ENCODE measurements around the gene PHLPP1. TPM values are rescaled to one million over a fixed set of nuclear protein-coding genes. Genes with fewer than 3 reads are reported as not detected.

The PHLPP1 gene
- total RNA-seq, 1 experiment from 2014 or later: 39.9 TPM

DNA sequence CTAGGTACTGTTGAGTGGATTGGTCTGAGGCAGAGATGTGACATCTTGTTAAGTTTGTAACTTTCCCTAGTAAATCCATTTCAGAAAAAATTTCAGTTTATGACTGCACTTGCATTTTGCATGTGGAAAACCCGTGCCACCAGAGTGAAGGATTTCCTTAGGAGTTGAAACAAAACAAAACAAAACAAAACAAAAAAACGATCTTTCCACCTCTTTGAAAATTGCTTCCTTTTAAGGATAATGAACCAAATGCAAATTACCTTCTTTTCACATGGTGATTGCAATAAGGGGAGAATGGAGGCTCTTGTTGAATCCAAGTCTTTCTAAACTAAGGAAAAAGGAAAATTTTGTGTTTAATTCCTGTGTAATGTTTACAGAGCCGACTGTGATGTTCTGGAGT, 43.2 kb downstream of the PHLPP1 start:
- H2BK15ac ChIP-seq (ENCODE audit: low read depth, low read length): no peak overlapping the region
- no peak overlapping the region for H2BK20ac ChIP-seq (ENCODE audit: low read depth, low read length, poor library complexity, severe bottlenecking)
- no peak overlapping the region for H2AFZ ChIP-seq (ENCODE audit: low read length)
- peak overlapping the region; percentile 25 for H3K18ac ChIP-seq (ENCODE audit: insufficient read length, low read depth, low read length)
- H3K4ac ChIP-seq (ENCODE audit: low read depth, low read length): no peak overlapping the region; the same call in 1 of the 2 replicates
- H3T11ph ChIP-seq (ENCODE audit: low read length): peak overlapping the region; percentile 99
- no peaks in the 10 kb centered on the region for H3K27me3 Mint-ChIP-seq (ENCODE audit: low read depth)
- H2BK12ac ChIP-seq (ENCODE audit: insufficient read length, low read depth, low read length): no peak overlapping the region
- H3K27ac ChIP-seq (ENCODE audit: insufficient read length, low read depth, low read length): peak overlapping the region; percentile 93
- peaks cover 3% of the 10 kb centered on the region for H3K23me2 ChIP-seq (ENCODE audit: insufficient read length, low read depth, low read length, poor library complexity, severe bottlenecking)
- no peak overlapping the region for H3K23ac ChIP-seq (ENCODE audit: insufficient read length, low read depth, low read length)
- WGBS (ENCODE audit: extremely low coverage, insufficient read length, low lambda C conversion rate): no CpG with 5 or more reads among the region's 3 CpGs
- no peak overlapping the region for H2AK5ac ChIP-seq (ENCODE audit: insufficient read length, low read length)
- peaks cover 31% of the 10 kb centered on the region for H3K4me1 ChIP-seq (ENCODE audit: insufficient read depth, low read length)
- peak overlapping the region; percentile 34 to 68 for H3K4me3 Mint-ChIP-seq
- peak overlapping the region; percentile 47 for H3K9ac ChIP-seq (ENCODE audit: extremely low read depth, insufficient read length, low read length)
- no peaks in the 10 kb centered on the region for H3K9me3 Mint-ChIP-seq
- H4K91ac ChIP-seq (ENCODE audit: insufficient read length, low read depth, low read length): no peak overlapping the region
- peaks cover 3% of the 10 kb centered on the region for H3K79me1 ChIP-seq (ENCODE audit: insufficient read depth, low read depth, low read length, poor library complexity, severe bottlenecking)
- H3K36me3 Mint-ChIP-seq (ENCODE audit: insufficient read depth in 1 of 3, low read depth in 3 of 3): peaks cover 0 to 7% (median 7%) of the 10 kb centered on the region in 3 experiments; a peak in 4 of 7 replicates
- no peak for DNase-seq
- H4K8ac ChIP-seq (replicated peaks; ENCODE audit: insufficient read length, low read depth, low read length): no peak overlapping the region
- no peak overlapping the region for H3K56ac ChIP-seq (ENCODE audit: insufficient read length, low read depth, low read length)
- H3K27me3 ChIP-seq (ENCODE audit: insufficient read depth, low read length): no peaks in the 10 kb centered on the region
- H3K27ac Mint-ChIP-seq: peak overlapping the region; percentile 93 to 99 (median 96)
- peaks cover 2% of the 10 kb centered on the region for H4K20me1 ChIP-seq (ENCODE audit: control insufficient read depth, insufficient read depth, insufficient read length)
- H2BK5ac ChIP-seq (ENCODE audit: insufficient read length, low read length): no peak overlapping the region
- peaks cover 78 to 82% of the 10 kb centered on the region in 2 experiments for H3K4me1 Mint-ChIP-seq
- TF ChIP-seq CTCF (conservative IDR thresholded peaks at IDR 0.05): no peak
- H4K5ac ChIP-seq (ENCODE audit: insufficient read length, low read depth, low read length): no peak overlapping the region
- no peak overlapping the region for H2BK120ac ChIP-seq (ENCODE audit: low read depth, low read length, poor library complexity, severe bottlenecking)
- H3K4me2 ChIP-seq (ENCODE audit: insufficient read depth, insufficient read length, low read length): peak overlapping the region; percentile 54
- no peaks in the 10 kb centered on the region for H3K9me3 ChIP-seq (ENCODE audit: control insufficient read depth, low read depth, low read length)
- peaks cover 57% of the 10 kb centered on the region; the same call in 1 of the 2 replicates for H3K79me2 ChIP-seq (ENCODE audit: insufficient read depth, low read length)
- peak overlapping the region; percentile 72; the same call in 1 of the 2 replicates for H3K14ac ChIP-seq (ENCODE audit: insufficient read depth, low read length)

All from H9 (cell line).